ENCODE measurements around the gene ARL6IP1. TPM values are rescaled to one million over a fixed set of nuclear protein-coding genes. Genes with fewer than 3 reads are reported as not detected.

The ARL6IP1 gene
- total and polyA plus RNA-seq, 2 of the 13 experiments (the other 11 are each of a cell fraction or from before 2014, with no cell fraction given), result 263 to 373 TPM

GRCh38 chr16:18789850-18790706, 11.3 kb downstream of the ARL6IP1 start, which contains the start of gene RPS15A (continued):
- TF ChIP-seq MAZ (IDR thresholded peaks at IDR 0.05; ENCODE audit: borderline replicate concordance, low read depth, low read length) (peak; percentile 84), MAZ (CRISPR knock-in tag; IDR thresholded peaks at IDR 0.05; ENCODE audit: low read depth) (peak; percentile 97), WIZ (CRISPR knock-in tag; IDR thresholded peaks at IDR 0.05) (peak; percentile 96), ZBTB7A (CRISPR knock-in tag; IDR thresholded peaks at IDR 0.05) (peak; percentile 80; the same call in 1 of the 2 replicates), MED8 (CRISPR knock-in tag; IDR thresholded peaks at IDR 0.05; ENCODE audit: insufficient replicate concordance) (peak; percentile 99), THAP11 (CRISPR knock-in tag; IDR thresholded peaks at IDR 0.05) (peak; percentile 95), XRCC5 (optimal IDR thresholded peaks at IDR 0.05; ENCODE audit: low read length) (peak; percentile 98), NFKB2 (CRISPR knock-in tag; IDR thresholded peaks at IDR 0.05; ENCODE audit: borderline replicate concordance) (peak; percentile 99), RFXAP (CRISPR knock-in tag; IDR thresholded peaks at IDR 0.05; ENCODE audit: borderline replicate concordance) (peak; percentile 94), THAP8 (CRISPR knock-in tag; IDR thresholded peaks at IDR 0.05; ENCODE audit: borderline replicate concordance) (peak; percentile 90; the same call in 1 of the 2 replicates), ZSCAN12 (CRISPR knock-in tag; IDR thresholded peaks at IDR 0.05) (peak; percentile 82), ISX (CRISPR knock-in tag; conservative IDR thresholded peaks at IDR 0.05) (peak; percentile 74; the same call in 1 of the 2 replicates), REST (IDR thresholded peaks at IDR 0.05; ENCODE audit: borderline replicate concordance in 1 of 2, low read depth in 1 of 2, low read length in 2 of 2) (peak in 1 of 2 experiments; percentile 80; a peak in 1 of 4 replicates), POLR2AphosphoS2 (IDR thresholded peaks at IDR 0.05; ENCODE audit: low read depth, low read length) (peak; percentile 98), FOXK1 (CRISPR knock-in tag; IDR thresholded peaks at IDR 0.05; ENCODE audit: borderline replicate concordance, low read depth) (peak; percentile 94), NPAS2 (CRISPR knock-in tag; IDR thresholded peaks at IDR 0.05; ENCODE audit: borderline replicate concordance) (0 out of 2 replicates have a peak, but pooled peaks have one; percentile 76), IKZF1 (IDR thresholded peaks at IDR 0.05) (no peak), ZNF615 (CRISPR knock-in tag; IDR thresholded peaks at IDR 0.05; ENCODE audit: borderline replicate concordance) (peak; percentile 98), RNF2 (conservative IDR thresholded peaks at IDR 0.05; ENCODE audit: low read depth) (peak; percentile 64; the same call in 1 of the 2 replicates), MAFK (conservative IDR thresholded peaks at IDR 0.05 in 1 of 2, IDR thresholded peaks at IDR 0.05 in 1 of 2; ENCODE audit: low read length in 2 of 2) (peak in 1 of 2 experiments; percentile 31; a peak in 1 of 4 replicates), ZFP37 (CRISPR knock-in tag; IDR thresholded peaks at IDR 0.05; ENCODE audit: borderline replicate concordance) (peak; percentile 87; the same call in 1 of the 2 replicates), TEAD2 (CRISPR knock-in tag; IDR thresholded peaks at IDR 0.05) (no peak; the same call in none of the 2 replicates), ZNF709 (CRISPR knock-in tag; IDR thresholded peaks at IDR 0.05) (peak; percentile 99), CERS6 (CRISPR knock-in tag; IDR thresholded peaks at IDR 0.05) (no peak; the same call in 1 of the 2 replicates), ZNF7 (CRISPR knock-in tag; IDR thresholded peaks at IDR 0.05) (peak; percentile 63; the same call in 1 of the 2 replicates)
